GM15510 (cell line): ENCODE results near the gene TMPRSS7.

ENCODE experiments used
- POLR2A ChIP-seq: IDR thresholded peaks from 3 replicates; pipeline ENCODE4 v1.6.1; 2011; ENCODE audit warnings: borderline replicate concordance; ENCODE audit not compliant: insufficient read length; ENCODE audit errors: extremely low read depth

TMPRSS7 gene

DNA sequence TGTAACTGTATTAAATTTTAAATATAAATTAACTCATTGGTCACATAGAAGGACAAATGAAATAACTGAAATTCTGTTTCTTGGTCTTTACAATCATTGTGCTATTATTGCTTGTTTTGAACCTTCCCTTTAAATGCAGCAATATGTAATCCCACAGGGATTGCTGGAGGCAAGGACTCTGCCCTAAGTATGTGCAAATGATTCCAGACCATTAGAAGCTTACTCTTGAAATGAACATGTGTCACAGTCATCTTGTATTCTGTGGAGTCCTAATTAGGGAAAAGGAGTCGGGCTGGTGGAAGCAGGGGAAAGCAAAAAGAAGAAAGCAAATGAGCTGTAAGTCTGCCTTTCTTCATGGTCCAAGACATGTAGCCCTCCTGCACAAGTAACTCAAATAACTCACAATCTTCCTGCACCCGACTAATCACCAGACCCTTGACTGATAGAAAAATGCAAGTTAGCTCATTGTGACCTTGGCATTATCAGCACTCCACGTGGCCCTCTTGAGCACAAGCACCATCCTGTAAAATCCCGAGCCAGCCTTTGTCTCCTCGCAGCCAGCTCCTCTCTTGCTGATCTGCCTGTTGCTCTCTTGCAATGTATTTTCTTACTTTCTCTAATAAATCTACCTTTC, 2.3 kb upstream of the TMPRSS7 start:
- TF ChIP-seq POLR2A, result no peak

DNA sequence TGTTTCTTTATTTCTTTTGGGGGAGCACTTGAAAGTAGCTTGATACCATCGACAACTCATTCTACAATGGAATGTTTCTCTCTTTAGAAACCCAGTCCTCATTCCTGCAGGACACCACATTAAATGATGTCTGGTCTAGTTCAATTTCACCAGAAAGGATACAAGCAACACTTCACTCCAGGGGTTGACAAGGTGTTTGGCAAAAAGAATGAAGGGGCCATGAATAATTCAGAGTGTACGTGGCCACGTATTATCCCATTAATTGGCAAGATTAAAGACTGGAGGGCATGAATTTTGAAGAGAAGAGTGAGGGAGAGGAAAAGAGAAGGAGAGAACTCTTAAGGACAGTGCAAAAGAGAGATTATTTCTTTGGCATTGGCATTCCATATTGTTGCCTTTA, 705 bp downstream of the TMPRSS7 start:
- TF ChIP-seq POLR2A, result no peak

DNA sequence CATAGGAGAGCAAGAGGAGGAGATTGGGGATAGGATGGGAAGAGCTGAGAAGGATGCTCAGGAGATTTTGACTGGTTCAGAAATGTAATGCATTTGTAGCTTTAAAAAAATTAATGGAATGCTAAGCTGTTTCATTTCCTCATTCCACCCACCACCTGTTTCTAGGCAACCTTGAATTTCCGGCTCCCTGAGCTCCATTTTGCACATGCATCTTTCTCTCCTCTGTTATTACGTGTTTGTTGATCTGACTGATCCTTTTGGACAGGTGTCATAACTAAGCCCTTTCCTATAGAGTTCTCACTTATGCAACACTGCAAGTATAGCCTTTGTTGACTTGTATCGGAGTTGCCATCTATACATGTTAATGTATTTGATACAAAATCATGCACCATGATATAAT, 4.3 kb downstream of the TMPRSS7 start:
- TF ChIP-seq POLR2A, result no peak

DNA sequence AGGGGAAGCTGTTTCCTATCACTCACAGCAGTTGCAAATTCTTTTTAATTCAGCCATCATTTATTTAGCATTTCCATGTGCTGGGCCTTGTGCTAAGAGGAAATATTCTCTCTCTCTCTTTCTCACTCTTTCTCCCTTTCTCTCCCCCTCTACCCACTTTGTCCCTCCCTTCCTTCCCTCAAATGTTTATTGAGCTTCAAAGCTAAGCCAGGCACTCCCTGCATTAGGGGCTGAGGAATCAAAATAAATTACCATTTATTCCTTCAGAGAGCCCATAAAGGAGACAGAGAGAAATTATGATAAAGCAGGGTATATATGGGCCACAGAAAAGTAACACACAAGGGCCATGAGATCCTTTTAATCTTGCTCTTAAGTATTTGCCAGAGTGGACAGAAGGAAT, 6.8 kb downstream of the TMPRSS7 start:
- no peak for TF ChIP-seq POLR2A

DNA sequence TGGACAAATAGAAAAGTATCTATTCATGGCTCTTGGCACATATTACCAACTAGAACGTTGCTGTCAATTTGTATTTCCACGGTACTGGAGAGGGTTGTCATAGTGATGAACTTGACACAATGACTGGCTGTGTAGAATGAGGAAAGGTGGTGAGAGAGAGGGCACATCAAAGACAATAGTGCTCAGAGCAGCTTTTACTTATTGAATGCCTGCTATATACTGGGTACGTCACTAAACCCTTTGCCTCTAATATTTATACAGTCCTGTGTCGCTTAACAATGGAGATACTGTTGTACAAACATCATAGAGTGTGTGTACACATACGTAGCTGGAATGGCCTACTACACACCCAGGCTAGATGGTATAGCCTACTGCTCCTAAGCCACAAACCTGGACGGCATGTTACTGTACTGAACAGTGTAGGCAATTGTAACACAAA, 8.3 kb downstream of the TMPRSS7 start:
- TF ChIP-seq POLR2A, result no peak

DNA sequence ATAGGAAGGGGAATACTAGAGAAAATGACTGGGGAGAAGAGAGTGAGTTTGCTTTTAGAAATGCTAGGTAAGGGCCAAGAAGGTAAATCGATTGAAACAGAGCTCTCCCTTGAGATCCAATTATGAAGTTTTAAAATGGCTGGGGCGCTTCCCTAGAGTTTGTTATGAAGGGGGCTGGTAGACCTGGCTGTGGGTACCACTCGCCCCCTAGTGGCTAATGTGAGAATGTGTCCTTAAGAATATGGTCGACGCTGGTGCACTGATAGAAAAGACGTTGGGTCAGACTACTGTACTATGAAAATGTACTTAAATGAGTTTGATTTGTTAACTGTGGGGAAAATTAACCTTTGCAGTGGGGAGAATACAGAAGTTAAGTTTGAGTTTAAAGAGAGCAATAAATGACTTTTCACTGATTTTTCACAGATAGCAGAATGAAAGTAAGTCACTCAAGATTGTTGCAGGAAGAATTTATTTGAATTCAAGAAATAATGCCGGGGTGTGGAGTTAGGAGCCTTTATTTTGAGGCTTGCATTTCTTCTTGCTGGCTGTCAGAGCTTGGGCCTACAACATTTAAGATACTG, 9.2 kb downstream of the TMPRSS7 start:
- no peak for TF ChIP-seq POLR2A

DNA sequence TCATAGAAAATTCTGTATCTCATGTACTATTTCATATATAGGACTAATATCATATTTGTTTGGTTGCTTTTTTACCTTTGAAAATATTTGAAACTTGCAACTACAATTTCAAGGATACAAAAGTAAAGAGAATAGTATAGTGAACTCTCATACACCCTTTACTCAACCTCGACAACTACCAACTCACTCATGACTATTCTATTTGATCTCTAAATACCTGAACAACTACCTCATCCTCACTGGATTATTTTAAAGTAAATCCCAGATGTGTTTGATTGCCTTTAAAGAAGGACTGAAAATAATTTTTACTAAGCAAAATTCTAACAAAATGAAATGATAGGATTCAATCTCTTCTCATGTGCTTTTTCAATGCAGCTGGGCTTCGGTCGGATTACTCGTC, 12.1 kb downstream of the TMPRSS7 start:
- TF ChIP-seq POLR2A, result no peak

DNA sequence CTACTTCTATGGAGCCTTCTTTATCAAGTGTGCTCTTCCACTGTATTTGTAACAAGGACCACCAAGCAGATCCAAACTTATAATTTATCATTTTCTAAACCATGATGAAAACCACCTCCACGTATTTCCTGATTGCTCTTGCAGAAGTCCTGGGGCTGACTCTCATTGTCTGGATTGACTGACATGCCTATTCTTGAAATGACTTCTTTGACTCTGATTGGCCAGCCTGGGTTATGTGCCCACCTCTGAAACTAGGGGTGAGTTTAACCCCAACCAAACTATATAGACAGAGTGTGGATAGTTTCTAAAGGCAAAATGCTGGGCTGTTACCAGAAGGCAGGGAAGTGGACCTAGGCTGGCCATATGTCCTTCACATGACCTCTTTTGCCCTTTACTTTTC, 12.7 kb downstream of the TMPRSS7 start:
- no peak for TF ChIP-seq POLR2A

DNA sequence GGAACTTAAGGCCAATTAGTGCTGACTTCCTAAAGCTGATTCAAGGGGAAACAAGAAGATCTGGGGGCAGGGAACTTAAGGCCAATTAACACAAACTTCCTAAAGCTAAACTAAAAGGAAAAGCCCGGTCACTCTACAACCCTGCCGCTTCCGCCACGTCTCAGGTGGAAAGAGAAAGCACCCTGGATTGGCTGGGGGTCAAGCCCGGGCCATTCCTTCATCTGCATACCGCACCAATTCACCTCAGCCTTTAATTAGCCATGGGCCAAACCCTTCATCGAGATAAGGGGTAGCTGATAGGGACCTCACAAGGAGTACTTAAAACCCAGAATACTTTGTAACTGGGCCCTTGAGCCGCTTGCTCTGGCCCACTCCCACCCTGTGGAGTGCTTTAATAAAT, 14.4 kb downstream of the TMPRSS7 start:
- no peak for TF ChIP-seq POLR2A

DNA sequence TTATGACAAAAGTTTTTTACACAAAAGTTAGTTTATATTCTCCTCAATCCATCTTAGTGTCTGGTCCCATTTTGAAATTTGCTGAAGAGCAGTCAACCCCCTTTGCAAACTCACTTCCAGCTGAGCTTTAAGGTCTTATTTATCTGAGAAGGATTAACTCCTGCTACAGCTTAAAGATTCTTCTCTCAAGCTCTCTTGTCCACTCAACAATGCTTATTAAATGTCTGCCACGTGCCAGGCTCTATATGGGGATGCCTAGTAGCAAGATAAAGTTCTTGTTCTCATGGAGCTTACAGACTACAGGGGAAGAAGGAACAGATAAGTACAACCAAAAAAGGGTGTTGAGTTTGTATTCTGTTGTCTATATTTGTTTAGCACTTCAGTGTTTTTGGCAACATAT, 18.7 kb downstream of the TMPRSS7 start:
- TF ChIP-seq POLR2A, result no peak

DNA sequence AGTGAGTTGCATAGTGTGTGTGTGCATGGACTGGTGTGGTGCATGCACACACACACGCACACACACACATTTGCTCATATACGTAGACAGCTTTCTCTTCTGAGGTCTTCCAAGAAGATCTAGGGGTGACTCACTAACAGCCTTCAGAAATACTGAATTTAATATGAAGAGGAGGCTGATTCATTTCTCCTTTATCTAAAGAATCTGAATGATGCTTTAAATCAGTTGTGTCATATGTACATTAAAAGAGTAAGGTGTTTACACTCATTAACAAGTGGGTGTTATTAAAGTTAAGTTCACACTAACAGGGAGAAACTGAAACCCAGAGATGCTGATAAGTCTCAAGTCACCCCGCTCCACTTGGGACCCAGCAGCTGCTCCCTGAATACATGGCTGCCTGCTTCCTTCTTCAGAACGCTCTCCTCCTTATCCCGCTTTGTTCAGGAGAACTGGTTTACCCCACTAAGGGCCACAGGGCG, 22.0 kb downstream of the TMPRSS7 start:
- no peak for TF ChIP-seq POLR2A

DNA sequence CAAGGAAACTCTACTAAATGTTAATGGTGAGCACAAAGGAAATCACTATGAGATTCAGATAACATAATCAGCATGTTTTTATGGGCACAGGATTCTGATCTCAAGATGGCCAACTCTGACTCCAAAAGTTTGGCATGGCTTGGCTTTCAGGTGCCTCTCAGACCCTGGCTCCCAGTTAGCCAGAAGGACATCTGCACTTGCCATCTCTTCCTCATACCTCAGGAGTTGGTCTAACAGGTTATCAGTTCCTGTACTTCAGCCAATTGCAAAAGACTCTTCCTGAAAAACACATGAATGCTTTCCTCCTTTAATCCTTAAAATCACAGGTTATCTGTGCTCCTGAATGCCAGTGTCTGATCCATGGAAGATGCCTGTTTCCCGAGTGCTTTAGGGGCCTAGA, 25.0 kb downstream of the TMPRSS7 start:
- no peak for TF ChIP-seq POLR2A

DNA sequence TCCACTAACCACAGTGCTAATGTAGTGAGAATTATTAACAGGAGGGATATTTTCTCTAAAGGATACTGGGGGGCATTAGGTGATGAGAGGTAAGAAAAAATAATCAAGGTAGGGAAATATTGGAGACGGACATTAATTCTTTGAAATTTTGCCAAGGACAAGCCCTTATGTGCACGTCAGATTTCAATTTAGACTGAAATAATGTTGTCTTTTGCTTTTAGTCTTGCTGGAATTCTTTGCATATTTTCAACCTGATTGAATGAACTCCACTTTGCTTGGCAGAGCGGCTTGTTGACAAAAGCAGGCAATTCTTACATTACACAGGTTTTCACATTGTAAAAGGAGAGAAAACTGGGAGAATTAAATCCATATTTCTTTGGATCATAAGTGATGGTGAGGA, 26.6 kb downstream of the TMPRSS7 start:
- no peak for TF ChIP-seq POLR2A

DNA sequence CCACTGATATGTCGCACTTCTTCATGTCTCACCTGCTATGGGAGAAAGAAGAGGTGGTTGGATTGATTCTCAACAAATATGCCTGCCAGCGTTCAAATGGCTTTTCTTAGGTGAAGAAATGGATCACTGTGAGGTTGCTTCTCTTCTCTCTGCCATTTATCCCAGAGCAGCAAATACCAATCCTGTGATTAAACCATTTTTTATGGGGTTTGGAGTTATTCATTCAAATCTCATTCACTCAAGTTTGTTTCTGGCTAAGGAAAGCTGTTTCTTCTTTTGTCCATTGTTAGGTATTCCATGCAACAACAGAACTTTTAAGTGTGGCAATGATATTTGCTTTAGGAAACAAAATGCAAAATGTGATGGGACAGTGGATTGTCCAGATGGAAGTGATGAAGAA, 39.5 kb downstream of the TMPRSS7 start:
- TF ChIP-seq POLR2A, result no peak

DNA sequence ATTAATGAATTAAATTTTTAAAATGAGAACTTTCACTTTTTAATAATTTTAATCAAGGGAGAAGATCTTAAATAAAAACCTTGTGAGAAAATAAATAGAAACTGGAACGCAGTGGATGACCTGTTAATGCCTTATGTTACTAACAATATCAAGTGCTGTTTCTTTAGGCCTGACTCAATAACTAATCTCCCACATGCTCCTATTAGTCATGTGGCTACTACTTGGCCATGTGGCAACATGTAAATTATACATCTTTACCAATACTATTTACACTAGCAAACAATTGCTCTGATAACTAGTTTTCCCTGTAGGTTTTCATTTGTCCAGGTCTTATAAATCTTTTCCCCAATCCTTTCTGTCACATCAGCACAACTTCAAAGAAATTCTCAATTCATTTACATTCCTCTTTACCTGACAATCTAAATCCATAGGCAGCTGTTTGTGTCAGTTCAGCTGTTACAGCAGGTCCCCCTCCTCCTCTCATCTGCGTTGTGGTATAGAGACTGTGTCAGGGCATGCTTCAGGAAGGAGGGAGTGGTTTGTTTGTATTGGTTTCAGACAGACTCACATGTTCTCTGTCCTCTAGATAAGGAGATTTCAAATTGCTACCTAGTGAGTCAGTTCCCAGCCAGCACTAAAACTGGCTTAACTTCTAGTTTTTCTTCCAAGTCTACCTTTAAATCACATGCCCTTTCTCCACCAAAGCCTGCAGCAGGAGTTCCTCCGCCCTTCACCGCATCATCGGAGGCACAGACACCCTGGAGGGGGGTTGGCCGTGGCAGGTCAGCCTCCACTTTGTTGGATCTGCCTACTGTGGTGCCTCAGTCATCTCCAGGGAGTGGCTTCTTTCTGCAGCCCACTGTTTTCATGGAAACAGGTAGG, 40.3 kb downstream of the TMPRSS7 start:
- no peak for TF ChIP-seq POLR2A
